ENCODE results near the gene FBXL12. TPM values are rescaled to one million over a fixed set of nuclear protein-coding genes. Genes with fewer than 3 reads are reported as not detected.
"Not testable (repeated sequence)": the region's sequence is repeated elsewhere in the genome, so short reads cannot be mapped to it uniquely, and the experiment has no call there.

FBXL12 gene
- total and polyA plus RNA-seq, 4 donors = 7.6 to 30.9 (median 17.4) TPM

GRCh38 chr19:9823816-9824215 is 4.9 kb upstream of the FBXL12 start:
- no peaks in the 10 kb centered on the region for H3K9me3 ChIP-seq (ENCODE audit: control insufficient read depth, insufficient read depth, low read length)
- H3K27me3 ChIP-seq (ENCODE audit: control insufficient read depth, insufficient read depth, low read length) = no peaks in the 10 kb centered on the region
- H3K27ac ChIP-seq (ENCODE audit: low read depth, low read length) = no peak overlapping the region
- H3K36me3 ChIP-seq (ENCODE audit: control insufficient read depth, insufficient read depth, low read length) = peaks cover 3% of the 10 kb centered on the region
- peaks cover 30% of the 10 kb centered on the region for H3K4me1 ChIP-seq (ENCODE audit: control insufficient read depth, insufficient read depth, low read length)
- DNase-seq (ENCODE audit: low read depth in 4 of 6, low spot score in 6 of 6) = no peak
- 86% methylated on average over 3 of the region's 5 CpGs for WGBS (ENCODE audit: insufficient coverage)
- H3K4me3 ChIP-seq (ENCODE audit: low read depth, low read length) = no peak overlapping the region

GRCh38 chr19:9820034-9820433 is 1.2 kb upstream of the FBXL12 start:
- WGBS (ENCODE audit: insufficient coverage) = 83% methylated on average over 1 of the region's 8 CpGs
- not testable (repeated sequence) for DNase-seq (ENCODE audit: low read depth in 4 of 6, low spot score in 6 of 6); H3K36me3 ChIP-seq (ENCODE audit: control insufficient read depth, insufficient read depth, low read length); H3K9me3 ChIP-seq (ENCODE audit: control insufficient read depth, insufficient read depth, low read length); H3K27me3 ChIP-seq (ENCODE audit: control insufficient read depth, insufficient read depth, low read length)
- peak overlapping the region; percentile 99 for H3K27ac ChIP-seq (ENCODE audit: low read depth, low read length)
- H3K4me1 ChIP-seq (ENCODE audit: control insufficient read depth, insufficient read depth, low read length) = peaks cover 15% of the 10 kb centered on the region
- peak overlapping the region; percentile 80 for H3K4me3 ChIP-seq (ENCODE audit: low read depth, low read length)

- DNase-seq (ENCODE audit: low read depth in 4 of 6, low spot score in 6 of 6) = peak in 1 of 6 donors; percentile 47
- H3K9me3 ChIP-seq (ENCODE audit: control insufficient read depth, insufficient read depth, low read length) = no peaks in the 10 kb centered on the region
- H3K27me3 ChIP-seq (ENCODE audit: control insufficient read depth, insufficient read depth, low read length) = no peaks in the 10 kb centered on the region
- peak overlapping the region; percentile 80 for H3K4me3 ChIP-seq (ENCODE audit: low read depth, low read length)
- 0% methylated on average over 15 of the region's 21 CpGs for WGBS (ENCODE audit: insufficient coverage)
- peaks cover 3% of the 10 kb centered on the region for H3K36me3 ChIP-seq (ENCODE audit: control insufficient read depth, insufficient read depth, low read length)
- H3K4me1 ChIP-seq (ENCODE audit: control insufficient read depth, insufficient read depth, low read length) = peaks cover 15% of the 10 kb centered on the region
- peak overlapping the region; percentile 99 for H3K27ac ChIP-seq (ENCODE audit: low read depth, low read length)
Observed at GRCh38 chr19:9819596-9819909, 674 bp upstream of the FBXL12 start.

GRCh38 chr19:9818175-9818733 is 625 bp downstream of the FBXL12 start:
- WGBS (ENCODE audit: insufficient coverage) = under 1% methylated on average over 35 of the region's 39 CpGs
- H3K27ac ChIP-seq (ENCODE audit: low read depth, low read length) = peak overlapping the region; percentile 99
- H3K36me3 ChIP-seq (ENCODE audit: control insufficient read depth, insufficient read depth, low read length) = peaks cover 3% of the 10 kb centered on the region
- no peaks in the 10 kb centered on the region for H3K27me3 ChIP-seq (ENCODE audit: control insufficient read depth, insufficient read depth, low read length)
- peaks cover 15% of the 10 kb centered on the region for H3K4me1 ChIP-seq (ENCODE audit: control insufficient read depth, insufficient read depth, low read length)
- DNase-seq (ENCODE audit: low read depth in 4 of 6, low spot score in 6 of 6) = no peak
- H3K9me3 ChIP-seq (ENCODE audit: control insufficient read depth, insufficient read depth, low read length) = no peaks in the 10 kb centered on the region
- H3K4me3 ChIP-seq (ENCODE audit: low read depth, low read length) = peak overlapping the region; percentile 80

- Histone ChIP-seq H3K27ac (ENCODE audit: low read depth, low read length) (no peak overlapping the region), H3K36me3 (ENCODE audit: control insufficient read depth, insufficient read depth, low read length) (peaks cover 60% of the 10 kb centered on the region), H3K9me3 (ENCODE audit: control insufficient read depth, insufficient read depth, low read length) (no peaks in the 10 kb centered on the region), H3K4me3 (ENCODE audit: low read depth, low read length) (no peak overlapping the region), H3K27me3 (ENCODE audit: control insufficient read depth, insufficient read depth, low read length) (no peaks in the 10 kb centered on the region), H3K4me1 (ENCODE audit: control insufficient read depth, insufficient read depth, low read length) (no peaks in the 10 kb centered on the region)
- 97% methylated on average over 21 of the region's 21 CpGs for WGBS (ENCODE audit: insufficient coverage)
- no peak for DNase-seq (ENCODE audit: low read depth in 4 of 6, low spot score in 6 of 6)
Observed at GRCh38 chr19:9811139-9811538, 7.7 kb downstream of the FBXL12 start.

- DNase-seq (ENCODE audit: low read depth in 4 of 6, low spot score in 6 of 6) = no peak
Observed at GRCh38 chr19:9808855-9809824, 9.7 kb downstream of the FBXL12 start.

GRCh38 chr19:9806803-9807202 is 12.1 kb downstream of the FBXL12 start:
- Histone ChIP-seq H3K4me1 (ENCODE audit: control insufficient read depth, insufficient read depth, low read length) (no peaks in the 10 kb centered on the region), H3K4me3 (ENCODE audit: low read depth, low read length) (no peak overlapping the region), H3K27ac (ENCODE audit: low read depth, low read length) (no peak overlapping the region), H3K27me3 (ENCODE audit: control insufficient read depth, insufficient read depth, low read length) (no peaks in the 10 kb centered on the region), H3K9me3 (ENCODE audit: control insufficient read depth, insufficient read depth, low read length) (no peaks in the 10 kb centered on the region), H3K36me3 (ENCODE audit: control insufficient read depth, insufficient read depth, low read length) (peaks cover 66% of the 10 kb centered on the region)
- DNase-seq (ENCODE audit: low read depth in 4 of 6, low spot score in 6 of 6) = no peak
- 100% methylated on average over 1 of the region's 3 CpGs for WGBS (ENCODE audit: insufficient coverage)

More at GRCh38 chr19:9808855-9809824, 9.7 kb downstream of the FBXL12 start:
- Histone ChIP-seq H3K27me3 (ENCODE audit: control insufficient read depth, insufficient read depth, low read length) (no peaks in the 10 kb centered on the region), H3K9me3 (ENCODE audit: control insufficient read depth, insufficient read depth, low read length) (no peaks in the 10 kb centered on the region), H3K4me3 (ENCODE audit: low read depth, low read length) (no peak overlapping the region), H3K27ac (ENCODE audit: low read depth, low read length) (no peak overlapping the region), H3K4me1 (ENCODE audit: control insufficient read depth, insufficient read depth, low read length) (no peaks in the 10 kb centered on the region), H3K36me3 (ENCODE audit: control insufficient read depth, insufficient read depth, low read length) (peaks cover 70% of the 10 kb centered on the region)
- 97% methylated on average over 9 of the region's 11 CpGs for WGBS (ENCODE audit: insufficient coverage)

- Histone ChIP-seq H3K36me3 (ENCODE audit: control insufficient read depth, insufficient read depth, low read length) (peaks cover 30% of the 10 kb centered on the region), H3K4me1 (ENCODE audit: control insufficient read depth, insufficient read depth, low read length) (no peaks in the 10 kb centered on the region), H3K4me3 (ENCODE audit: low read depth, low read length) (no peak overlapping the region), H3K27me3 (ENCODE audit: control insufficient read depth, insufficient read depth, low read length) (no peaks in the 10 kb centered on the region), H3K9me3 (ENCODE audit: control insufficient read depth, insufficient read depth, low read length) (no peaks in the 10 kb centered on the region), H3K27ac (ENCODE audit: low read depth, low read length) (no peak overlapping the region)
- DNase-seq (ENCODE audit: low read depth in 4 of 6, low spot score in 6 of 6) = no peak
- WGBS (ENCODE audit: insufficient coverage) = 85% methylated on average over 7 of the region's 10 CpGs
Observed at GRCh38 chr19:9801976-9802375, 16.9 kb downstream of the FBXL12 start.

GRCh38 chr19:9799162-9799561 is 19.7 kb downstream of the FBXL12 start:
- Histone ChIP-seq H3K4me1 (ENCODE audit: control insufficient read depth, insufficient read depth, low read length) (no peaks in the 10 kb centered on the region), H3K27me3 (ENCODE audit: control insufficient read depth, insufficient read depth, low read length) (no peaks in the 10 kb centered on the region), H3K9me3 (ENCODE audit: control insufficient read depth, insufficient read depth, low read length) (no peaks in the 10 kb centered on the region)

GRCh38 chr19:9797871-9798270 is 21.0 kb downstream of the FBXL12 start:
- WGBS (ENCODE audit: insufficient coverage) = 94% methylated on average over 5 of the region's 5 CpGs
- Histone ChIP-seq H3K9me3 (ENCODE audit: control insufficient read depth, insufficient read depth, low read length) (no peaks in the 10 kb centered on the region), H3K36me3 (ENCODE audit: control insufficient read depth, insufficient read depth, low read length) (peaks cover 9% of the 10 kb centered on the region), H3K27me3 (ENCODE audit: control insufficient read depth, insufficient read depth, low read length) (no peaks in the 10 kb centered on the region), H3K4me1 (ENCODE audit: control insufficient read depth, insufficient read depth, low read length) (peaks cover 6% of the 10 kb centered on the region), H3K27ac (ENCODE audit: low read depth, low read length) (no peak overlapping the region), H3K4me3 (ENCODE audit: low read depth, low read length) (no peak overlapping the region)
- DNase-seq (ENCODE audit: low read depth in 4 of 6, low spot score in 6 of 6) = no peak

More at GRCh38 chr19:9799162-9799561, 19.7 kb downstream of the FBXL12 start:
- H3K36me3 ChIP-seq (ENCODE audit: control insufficient read depth, insufficient read depth, low read length) = peaks cover 12% of the 10 kb centered on the region
- no peak overlapping the region for H3K27ac ChIP-seq (ENCODE audit: low read depth, low read length)
- no peak for DNase-seq (ENCODE audit: low read depth in 4 of 6, low spot score in 6 of 6)
- H3K4me3 ChIP-seq (ENCODE audit: low read depth, low read length) = no peak overlapping the region

Measured in spinal cord (tissue), 10 donors.